Measurements from ENCODE around the gene RAET1L.

- TF ChIP-seq CTCF (IDR thresholded peaks at IDR 0.05) (no peak), POLR2A (IDR thresholded peaks at IDR 0.05) (no peak)
Observed at GRCh38 chr6:150057501-150057951, 32.2 kb upstream of the RAET1L start.

Data from testis (tissue), 2 donors.